Naive thymus-derived CD4-positive, alpha-beta T cell (primary cell): ENCODE results near the gene ZC3HAV1. TPM values are rescaled to one million over a fixed set of nuclear protein-coding genes. Genes with fewer than 3 reads are reported as not detected.
"Not testable (repeated sequence)": the region's sequence is repeated elsewhere in the genome, so short reads cannot be mapped to it uniquely, and the experiment has no call there.

Experiments used
- ATAC-seq: fragments of 150-1000 bp; cut with Tn5 transposase; 2 replicates; pipeline ENCODE4 v1.10.0; 2021; ENCODE audit warnings: mild to moderate bottlenecking, moderate library complexity
- CTCF ChIA-PET: fragments of 350-600 bp; sonication (Branson Sonifier 250); formaldehyde crosslinking; loops from one replicate; lab custom pipeline; 2021; ENCODE audit warnings: antibody characterized with exemption; lab: Charles Lee
- POLR2A ChIA-PET: fragments of 350-600 bp; sonication (Branson Sonifier 250); formaldehyde crosslinking; loops from one replicate; lab custom pipeline; 2021; ENCODE audit warnings: antibody characterized with exemption, inconsistent platforms; lab: Charles Lee
- DNase-seq, 9 donors: peaks; one replicate each; pipeline versions ENCODE4 v3.0.0 to v3.0.0-alpha.2; 2020 to 2022; ENCODE audit warnings: mixed read lengths in 1 of 9
- H3K27ac ChIP-seq: one replicate; pipeline ENCODE4 v1.7.0; 2013; ENCODE audit warnings: mild to moderate bottlenecking, low read depth, low read length, moderate library complexity
- H3K27me3 ChIP-seq, 2 donors: one replicate each; pipeline ENCODE4 v1.7.0; 2013; ENCODE audit warnings: low read length in 2 of 2, mild to moderate bottlenecking in 2 of 2, moderate library complexity in 2 of 2; ENCODE audit not compliant: control insufficient read depth in 2 of 2, insufficient read depth in 2 of 2
- H3K36me3 ChIP-seq, 3 experiments: 1 replicate in 2 of 3; 2 replicates in 1 of 3; pipeline ENCODE4 v1.7.0; 2013; ENCODE audit warnings: low read length in 3 of 3, mild to moderate bottlenecking in 3 of 3, moderate library complexity in 1 of 3; ENCODE audit not compliant: insufficient read depth in 3 of 3, control insufficient read depth in 2 of 3
- H3K4me1 ChIP-seq, 2 donors: one replicate each; pipeline ENCODE4 v1.7.0; 2013; ENCODE audit warnings: low read length in 2 of 2, mild to moderate bottlenecking in 2 of 2, moderate library complexity in 1 of 2; ENCODE audit not compliant: control insufficient read depth in 2 of 2, insufficient read depth in 2 of 2
- H3K4me3 ChIP-seq: 2 replicates; pipeline ENCODE4 v1.7.0; 2013; ENCODE audit warnings: mild to moderate bottlenecking, low read length
- H3K9me3 ChIP-seq, 3 experiments: 1 replicate in 2 of 3; 2 replicates in 1 of 3; pipeline ENCODE4 v1.7.0; 2013; ENCODE audit warnings: low read length in 3 of 3; ENCODE audit not compliant: control insufficient read depth in 2 of 3
- H3K27ac Mint-ChIP-seq, 9 donors: one replicate each; pipeline ENCODE4 v1.8.0; 2020 to 2022; ENCODE audit warnings: mixed read lengths in 9 of 9, mild to moderate bottlenecking in 8 of 9, moderate library complexity in 5 of 9, inconsistent platforms in 2 of 9
- H3K27me3 Mint-ChIP-seq, 5 donors: one replicate each; pipeline ENCODE4 v1.8.0; 2021 to 2022; ENCODE audit warnings: mixed read lengths in 5 of 5, mild to moderate bottlenecking in 1 of 5
- H3K36me3 Mint-ChIP-seq, 5 donors: one replicate each; pipeline ENCODE4 v1.8.0; 2020 to 2022; ENCODE audit warnings: mixed read lengths in 5 of 5, mild to moderate bottlenecking in 3 of 5, inconsistent platforms in 1 of 5
- H3K4me1 Mint-ChIP-seq, 7 donors: one replicate each; pipeline ENCODE4 v1.8.0; 2020 to 2022; ENCODE audit warnings: mixed read lengths in 7 of 7, mild to moderate bottlenecking in 3 of 7, inconsistent platforms in 1 of 7
- H3K4me3 Mint-ChIP-seq, 10 donors: one replicate each; pipeline ENCODE4 v1.8.0; 2020 to 2022; ENCODE audit warnings: mild to moderate bottlenecking in 10 of 10, mixed read lengths in 10 of 10, moderate library complexity in 6 of 10, inconsistent platforms in 2 of 10
- H3K9me3 Mint-ChIP-seq, 11 donors: one replicate each; pipeline ENCODE4 v1.8.0; 2020 to 2022; ENCODE audit warnings: mixed read lengths in 11 of 11, mild to moderate bottlenecking in 4 of 11, inconsistent platforms in 1 of 11, moderate library complexity in 1 of 11
- intact Hi-C, 2 donors: fragments of 100-400 bp; cut with micrococcal nuclease; formaldehyde crosslinking; loops; one replicate each; pipeline ENCODE4 v1.15.1; 2023
- polyA plus RNA-seq, 2 donors: library from polyadenylated mRNA; unstranded; fragments of 300-500 nt; fragmentation: Illumina TruSeq; gene quantifications; one replicate each; pipeline ENCODE4 v1.2.3, GENCODE V29; 2021
- total RNA-seq, 6 experiments: library from RNA in 5 of 6; stranded (reverse) in 5 of 6; gene quantifications; 1 replicate in 5 of 6; 2 replicates in 1 of 6; pipeline ENCODE4 v1.2.3 and lab custom pipeline; 2021 to 2026

The ZC3HAV1 gene
- total and polyA plus RNA-seq, 7 experiments from 2014 or later: 129 to 249 (median 157) TPM

GRCh38 chr7:139029353-139029752 lies 80.2 kb downstream of the ZC3HAV1 start:
- CTCF ChIA-PET: interaction anchor here (1.2 kb wide), 2 partner anchors 11 to 12 kb away, joined by 4 read pairs; no protein-coding TSS in a partner anchor
- H3K36me3 ChIP-seq: no peaks in the 10 kb centered on the region
- Mint-ChIP-seq H3K4me3 (no peak overlapping the region), H3K27me3 (no peaks in the 10 kb centered on the region), H3K9me3 (no peaks in the 10 kb centered on the region), H3K36me3 (peaks cover 0 to 23% (median 0%) of the 10 kb centered on the region in 5 donors), H3K27ac (no peak overlapping the region), H3K4me1 (peaks cover 0 to 31% (median 10%) of the 10 kb centered on the region in 7 donors)
- no peaks in the 10 kb centered on the region for H3K9me3 ChIP-seq
- DNase-seq (no peak), ATAC-seq (no peak)
- no peaks in the 10 kb centered on the region for H3K27me3 ChIP-seq
- H3K27ac ChIP-seq: no peak overlapping the region
- H3K4me1 ChIP-seq: no peaks in the 10 kb centered on the region
- intact Hi-C loops: no loop called here
- no peak overlapping the region for H3K4me3 ChIP-seq
- POLR2A ChIA-PET: no interaction called here

GRCh38 chr7:139026551-139026950 lies 83.0 kb downstream of the ZC3HAV1 start:
- Mint-ChIP-seq H3K36me3 (peaks cover 0 to 31% (median 0%) of the 10 kb centered on the region in 5 donors), H3K9me3 (no peaks in the 10 kb centered on the region), H3K27ac (peak overlapping the region in 1 of 9 donors; percentile 4), H3K4me1 (peaks cover 0 to 18% (median 0%) of the 10 kb centered on the region in 7 donors), H3K27me3 (no peaks in the 10 kb centered on the region), H3K4me3 (no peak overlapping the region)
- Histone ChIP-seq H3K36me3 (no peaks in the 10 kb centered on the region), H3K4me3 (no peak overlapping the region), H3K4me1 (no peaks in the 10 kb centered on the region), H3K27ac (no peak overlapping the region), H3K9me3 (no peaks in the 10 kb centered on the region), H3K27me3 (no peaks in the 10 kb centered on the region)
- no peak for DNase-seq
- intact Hi-C loops: no loop called here
- POLR2A ChIA-PET: interaction anchor here (0.7 kb wide), 2 partner anchors 12 to 40 kb away, joined by 4 read pairs; no protein-coding TSS in a partner anchor
- ATAC-seq: no peak
- CTCF ChIA-PET: interaction anchor here (1.9 kb wide), 1 partner anchor 9 kb away, joined by 13 read pairs; no protein-coding TSS in a partner anchor

- ChIA-PET CTCF (interaction anchor here (1.9 kb wide), 1 partner anchor 9 kb away, joined by 13 read pairs; no protein-coding TSS in a partner anchor), POLR2A (interaction anchor here (0.7 kb wide), 1 partner anchor 40 kb away, joined by 4 read pairs; no protein-coding TSS in a partner anchor)
- Mint-ChIP-seq H3K4me1 (peaks cover 0 to 16% (median 0%) of the 10 kb centered on the region in 7 donors), H3K36me3 (peaks cover 0 to 31% (median 0%) of the 10 kb centered on the region in 5 donors), H3K27ac (peak overlapping the region in 1 of 9 donors; percentile 4)
- H3K9me3 Mint-ChIP-seq, ATAC-seq, H3K27ac ChIP-seq, H3K4me1 ChIP-seq, H3K36me3 ChIP-seq, H3K4me3 Mint-ChIP-seq, H3K9me3 ChIP-seq, H3K27me3 ChIP-seq, intact Hi-C loops, H3K27me3 Mint-ChIP-seq, DNase-seq, H3K4me3 ChIP-seq: not testable (repeated sequence)
These were observed 83.7 kb downstream of the ZC3HAV1 start for GRCh38 chr7:139025861-139026260.

GRCh38 chr7:139023076-139023475 lies 86.4 kb downstream of the ZC3HAV1 start:
- no peak overlapping the region for H3K4me3 Mint-ChIP-seq

GRCh38 chr7:139022286-139022685 lies 87.2 kb downstream of the ZC3HAV1 start:
- Mint-ChIP-seq H3K27me3 (peaks cover 0 to 3% (median 0%) of the 10 kb centered on the region in 5 donors), H3K9me3 (no peaks in the 10 kb centered on the region), H3K27ac (no peak overlapping the region), H3K4me3 (no peak overlapping the region), H3K4me1 (peaks cover 0 to 9% (median 2%) of the 10 kb centered on the region in 7 donors), H3K36me3 (peaks cover 0 to 25% (median 0%) of the 10 kb centered on the region in 5 donors)
- ATAC-seq (no peak), DNase-seq (peak in 1 of 9 donors; percentile 2)
- no peak overlapping the region for H3K4me3 ChIP-seq
- no peak overlapping the region for H3K27ac ChIP-seq
- intact Hi-C loops: no loop called here
- no peaks in the 10 kb centered on the region for H3K4me1 ChIP-seq
- no peaks in the 10 kb centered on the region for H3K36me3 ChIP-seq
- CTCF ChIA-PET: interaction anchor here (2.3 kb wide), 1 partner anchor 105 kb away, joined by 9 read pairs; no protein-coding TSS in a partner anchor
- POLR2A ChIA-PET: no interaction called here
- no peaks in the 10 kb centered on the region for H3K27me3 ChIP-seq
- H3K9me3 ChIP-seq: no peaks in the 10 kb centered on the region

More at GRCh38 chr7:139023076-139023475, 86.4 kb downstream of the ZC3HAV1 start:
- Mint-ChIP-seq H3K27ac (no peak overlapping the region), H3K27me3 (peaks cover 0 to 3% (median 0%) of the 10 kb centered on the region in 5 donors), H3K4me1 (peaks cover 0 to 7% (median 0%) of the 10 kb centered on the region in 7 donors), H3K36me3 (peaks cover 0 to 27% (median 0%) of the 10 kb centered on the region in 5 donors), H3K9me3 (no peaks in the 10 kb centered on the region)
- Histone ChIP-seq H3K9me3 (no peaks in the 10 kb centered on the region), H3K4me3 (no peak overlapping the region), H3K27me3 (no peaks in the 10 kb centered on the region), H3K27ac (no peak overlapping the region), H3K4me1 (no peaks in the 10 kb centered on the region), H3K36me3 (no peaks in the 10 kb centered on the region)
- ChIA-PET POLR2A (no interaction called here), CTCF (interaction anchor here (2.3 kb wide), 1 partner anchor 105 kb away, joined by 9 read pairs; no protein-coding TSS in a partner anchor)
- DNase-seq (peak in 1 of 9 donors; percentile 4), ATAC-seq (no peak)
- intact Hi-C loops: no loop called here

- Mint-ChIP-seq H3K4me3 (no peak overlapping the region), H3K9me3 (no peaks in the 10 kb centered on the region), H3K4me1 (peaks cover 0 to 10% (median 6%) of the 10 kb centered on the region in 7 donors), H3K36me3 (peaks cover 0 to 20% (median 0%) of the 10 kb centered on the region in 5 donors), H3K27ac (no peak overlapping the region), H3K27me3 (peaks cover 0 to 10% (median 5%) of the 10 kb centered on the region in 5 donors)
- no peak overlapping the region for H3K4me3 ChIP-seq
- POLR2A ChIA-PET: interaction anchor here (0.6 kb wide), 1 partner anchor 14 kb away, joined by 4 read pairs; no protein-coding TSS in a partner anchor
- intact Hi-C loops: no loop called here
- H3K27me3 ChIP-seq: no peaks in the 10 kb centered on the region
- no peaks in the 10 kb centered on the region for H3K9me3 ChIP-seq
- CTCF ChIA-PET: interaction anchor here (0.6 to 5.5 kb wide), 6 partner anchors 10 to 132 kb away, joined by 3 to 74 read pairs (median 4); no protein-coding TSS in a partner anchor
- H3K4me1 ChIP-seq: no peaks in the 10 kb centered on the region
- DNase-seq: no peak
- H3K36me3 ChIP-seq: no peaks in the 10 kb centered on the region
- no peak overlapping the region for H3K27ac ChIP-seq
- no peak for ATAC-seq
These were observed 90.6 kb downstream of the ZC3HAV1 start for GRCh38 chr7:139018910-139019309.
